ENCODE measurements around the gene CACNA1E.

Gene CACNA1E

DNA sequence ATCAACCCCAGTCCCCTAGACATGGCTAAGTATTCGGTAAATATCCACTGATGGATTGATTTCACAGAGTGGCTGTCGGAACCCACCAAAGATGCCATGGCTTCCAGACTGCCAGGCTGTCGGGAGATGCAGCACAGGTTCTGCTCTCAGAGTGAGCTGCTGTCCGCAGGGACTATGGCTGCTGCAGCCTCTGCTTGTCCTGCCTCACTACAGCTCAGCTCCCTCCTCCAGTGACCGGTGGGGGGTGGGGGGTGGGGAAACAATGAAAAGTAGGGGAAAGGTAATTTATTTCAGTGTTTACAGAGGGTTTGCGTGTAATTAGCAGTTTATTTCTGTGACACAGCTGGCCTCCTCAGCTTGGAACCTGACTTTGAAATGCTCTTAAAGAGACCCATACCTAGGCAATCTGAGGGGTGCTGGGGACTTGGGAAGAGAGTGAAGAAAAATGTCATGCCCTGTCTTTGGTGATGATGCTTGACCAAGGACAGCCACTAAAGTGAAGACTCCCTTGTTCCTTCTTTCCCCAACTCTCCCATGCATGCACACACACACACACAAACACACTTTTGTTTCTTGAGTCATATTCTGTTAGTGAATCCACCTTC is 109.0 kb downstream of the CACNA1E start:
- DNase-seq = no peak

DNA sequence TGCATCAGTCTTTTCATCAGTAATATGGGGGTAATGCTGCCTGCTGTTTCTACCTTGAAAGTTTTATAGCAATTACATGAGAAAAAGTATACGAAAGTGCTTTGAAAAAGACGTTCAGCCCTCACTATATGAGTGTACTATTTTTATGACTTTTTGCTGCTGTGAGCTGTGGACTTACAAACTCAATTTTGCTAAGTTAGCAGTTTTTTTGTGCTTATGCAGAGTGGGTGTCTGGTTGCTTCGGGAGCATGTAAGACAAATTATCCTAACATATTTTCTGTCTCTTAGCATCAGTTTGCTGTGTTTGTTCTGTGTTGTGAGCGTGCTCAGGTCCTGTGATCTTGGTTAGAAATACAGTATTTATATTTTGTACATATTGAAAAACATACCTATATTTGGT is 109.7 kb downstream of the CACNA1E start:
- no peak for DNase-seq

DNA sequence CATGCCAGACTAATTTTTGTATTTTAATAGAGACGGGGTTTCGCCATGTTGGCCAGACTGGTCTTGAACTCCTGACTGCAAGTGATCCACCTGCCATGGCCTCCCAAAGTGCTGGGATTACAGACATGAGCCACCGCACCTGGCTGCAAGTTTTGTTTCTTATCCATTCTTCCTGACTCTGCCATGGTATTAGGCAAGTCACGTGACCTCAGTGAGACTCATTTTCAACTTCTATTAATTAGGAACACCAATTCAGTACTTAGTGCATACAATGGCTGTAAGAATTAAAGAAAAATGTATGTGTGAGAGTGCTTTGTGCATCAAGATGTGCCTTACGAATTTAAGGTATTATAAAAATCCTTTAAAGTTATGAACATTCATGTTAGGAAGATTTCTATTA is 111.2 kb downstream of the CACNA1E start:
- DNase-seq = no peak

DNA sequence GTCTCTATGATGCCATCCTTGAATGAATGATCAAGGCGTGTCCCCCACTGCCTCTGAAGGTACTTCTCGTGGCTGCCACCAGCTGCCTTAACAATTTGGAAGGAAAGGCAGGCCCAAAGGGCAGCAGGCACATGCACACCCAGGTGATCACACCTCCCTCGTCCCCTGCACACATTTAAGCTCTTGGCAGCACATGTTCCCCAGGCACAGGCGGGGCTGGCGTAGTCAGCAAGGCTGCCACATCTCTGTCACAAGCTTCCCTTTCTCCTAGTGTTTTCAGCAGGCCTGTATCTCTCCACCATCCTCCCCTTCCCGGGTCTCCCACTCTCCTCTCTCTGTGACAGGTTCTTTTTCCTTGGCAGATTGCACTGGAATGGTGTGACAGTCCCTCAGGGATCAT is 111.9 kb downstream of the CACNA1E start:
- DNase-seq = no peak

DNA sequence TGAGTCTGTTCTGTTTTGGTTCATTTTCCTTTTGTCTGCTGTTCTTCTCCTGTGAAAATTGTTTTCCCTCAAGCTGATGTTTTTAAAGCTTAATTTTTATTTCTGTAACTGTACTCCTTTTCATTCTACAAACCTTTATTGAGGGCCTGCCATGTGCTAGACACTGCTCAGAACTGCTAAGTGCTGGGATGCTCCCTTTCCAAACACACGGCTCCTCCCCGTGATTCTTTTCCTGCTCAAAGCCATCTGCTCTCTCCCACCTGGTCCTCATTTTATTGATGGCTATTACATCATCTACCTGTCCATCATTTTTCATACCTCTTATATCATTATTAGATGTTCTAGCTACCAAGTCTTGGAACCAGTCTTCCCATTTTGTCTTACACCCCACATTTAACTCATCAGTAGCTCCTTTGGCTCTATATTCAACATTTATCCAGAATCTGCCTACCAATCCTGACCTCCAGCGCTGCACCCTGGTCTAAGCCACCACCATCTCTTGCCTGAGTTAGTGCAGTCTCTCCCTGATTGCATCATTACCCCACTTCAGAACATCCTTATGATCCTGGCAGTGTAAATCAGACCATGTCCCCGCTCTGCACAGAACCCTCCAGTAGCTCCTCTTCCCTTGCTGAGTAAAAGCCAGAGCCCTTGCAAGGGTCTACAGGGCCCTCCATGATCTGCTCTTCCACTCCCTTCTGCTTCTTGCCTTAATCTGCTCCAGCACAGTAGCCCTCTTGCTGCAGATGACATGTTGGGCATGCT is 118.1 kb downstream of the CACNA1E start:
- DNase-seq = no peak

DNA sequence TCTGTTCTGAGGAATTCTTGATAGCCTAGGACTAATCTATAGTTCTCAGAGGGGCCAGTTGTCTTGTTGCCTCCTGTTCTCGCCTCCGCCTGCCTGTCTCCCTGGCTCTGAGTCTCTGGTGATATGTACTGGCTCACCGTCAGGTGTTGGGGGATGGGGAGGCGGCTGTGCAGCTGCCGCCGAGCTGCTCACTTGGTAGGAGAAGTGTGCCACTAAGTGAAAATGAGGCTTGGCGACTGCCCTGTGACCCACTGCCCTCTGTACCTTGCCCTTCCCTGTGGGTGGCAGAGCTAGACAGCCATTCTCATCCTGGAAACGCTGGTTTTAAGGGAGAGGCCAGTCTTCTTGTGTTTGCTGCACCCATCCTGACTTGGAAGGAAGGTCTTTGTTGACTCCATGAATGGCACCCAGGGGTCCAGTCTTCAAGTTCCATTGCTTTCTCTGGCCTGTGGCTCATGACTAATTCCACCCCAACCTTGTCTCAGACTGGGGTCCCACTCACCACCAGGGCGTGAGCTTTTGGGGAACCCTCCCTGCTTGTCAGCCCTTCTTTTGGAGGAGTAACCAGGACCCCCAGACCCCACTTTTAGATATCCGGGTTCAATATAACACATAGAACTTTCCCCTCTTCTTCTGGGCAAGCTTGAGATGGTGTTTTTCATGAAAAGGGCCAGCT is 120.6 kb downstream of the CACNA1E start:
- DNase-seq = no peak

DNA sequence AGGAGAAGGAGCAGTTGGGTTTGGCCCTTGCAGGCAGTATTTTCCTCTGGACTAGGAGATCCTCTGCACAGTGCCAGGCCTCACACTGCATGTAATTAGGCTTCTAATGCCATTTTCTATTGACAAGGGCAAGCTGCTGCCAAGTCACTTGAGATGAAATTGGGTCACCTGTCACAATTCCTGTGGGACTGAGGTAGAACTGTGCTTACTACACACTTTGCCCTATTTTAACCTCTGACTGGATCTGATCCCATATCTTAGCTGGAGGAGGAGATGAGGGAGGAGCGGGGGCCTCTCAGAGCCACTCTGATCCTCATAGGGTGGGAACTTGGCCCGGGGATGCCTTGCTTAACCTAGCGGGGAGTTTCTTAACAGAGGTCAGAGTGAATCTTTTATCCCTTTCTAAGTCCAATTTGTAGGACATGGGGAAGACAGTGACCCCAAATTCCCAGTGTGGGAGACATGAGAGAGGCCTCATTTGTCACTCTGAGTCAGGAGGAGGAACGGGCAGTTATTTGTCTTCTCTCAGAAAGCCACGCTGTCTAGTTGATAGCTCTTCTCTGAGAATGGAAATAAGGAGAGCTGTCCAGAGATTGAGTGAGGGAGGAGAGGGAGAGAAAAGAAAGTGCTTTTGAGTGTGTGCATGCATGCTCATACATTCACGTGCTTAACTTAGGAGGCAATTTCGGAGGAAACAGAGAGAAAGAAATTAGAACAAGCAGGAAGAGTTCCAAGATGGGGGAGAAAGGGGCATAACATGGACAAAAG is 121.3 kb downstream of the CACNA1E start:
- DNase-seq = no peak

DNA sequence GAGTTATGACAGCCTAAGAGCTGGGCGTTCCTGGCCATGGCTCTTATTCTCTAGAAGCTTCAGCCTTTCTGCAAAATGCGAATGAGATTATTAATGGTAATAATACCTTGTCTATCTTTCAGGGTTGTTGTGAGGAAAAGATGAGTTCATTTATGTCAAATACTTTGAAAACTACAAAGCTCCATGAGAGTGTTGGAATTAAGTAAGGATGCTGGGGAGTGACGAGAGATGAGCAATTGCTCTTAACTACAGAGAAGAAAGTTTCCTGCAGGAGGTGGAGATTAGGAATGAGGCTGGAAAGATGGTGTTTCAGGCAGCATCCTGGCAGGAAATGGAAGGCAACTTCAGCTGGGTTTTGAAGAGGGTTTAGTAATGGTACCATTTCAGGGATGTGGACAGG is 124.2 kb downstream of the CACNA1E start:
- no peak for DNase-seq

DNA sequence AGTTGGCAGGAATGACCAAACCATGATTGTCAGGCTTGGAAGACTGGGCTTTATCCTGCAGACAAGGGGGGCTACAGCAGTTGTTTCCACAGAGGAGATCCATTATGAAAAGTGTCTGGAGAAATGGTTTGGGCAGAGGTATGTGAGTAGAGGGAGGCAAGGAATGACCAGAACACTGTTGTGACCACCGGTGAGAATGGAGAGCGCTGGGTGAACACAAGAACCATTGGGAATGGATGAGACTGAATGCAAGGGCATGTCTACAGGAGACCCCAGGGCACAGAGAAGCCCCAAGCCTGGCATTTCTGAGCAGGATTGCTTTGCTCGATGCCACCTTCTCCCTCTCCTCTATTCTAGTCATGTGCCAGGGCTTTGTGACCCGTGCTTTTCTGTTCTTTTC is 125.1 kb downstream of the CACNA1E start:
- DNase-seq = no peak

DNA sequence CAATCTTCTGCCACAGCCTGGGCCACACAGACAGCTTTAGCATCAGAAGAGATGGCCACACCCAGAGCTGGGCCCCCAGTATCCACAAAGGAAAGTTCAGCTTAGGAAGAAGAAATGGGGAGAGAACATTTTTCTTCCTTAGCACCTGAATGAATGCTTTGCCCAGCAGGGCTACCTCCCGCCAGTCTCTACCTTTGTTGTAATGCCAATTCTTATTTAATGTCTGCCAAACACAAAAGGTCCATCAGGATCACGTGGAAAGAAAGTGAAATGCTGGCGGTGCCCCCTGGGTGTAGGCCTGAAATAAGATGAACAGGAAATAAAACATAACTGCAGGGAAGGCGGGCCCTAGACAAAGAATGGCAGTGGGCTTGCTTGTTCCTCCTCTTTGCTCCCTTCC is 125.6 kb downstream of the CACNA1E start:
- no peak for DNase-seq

DNA sequence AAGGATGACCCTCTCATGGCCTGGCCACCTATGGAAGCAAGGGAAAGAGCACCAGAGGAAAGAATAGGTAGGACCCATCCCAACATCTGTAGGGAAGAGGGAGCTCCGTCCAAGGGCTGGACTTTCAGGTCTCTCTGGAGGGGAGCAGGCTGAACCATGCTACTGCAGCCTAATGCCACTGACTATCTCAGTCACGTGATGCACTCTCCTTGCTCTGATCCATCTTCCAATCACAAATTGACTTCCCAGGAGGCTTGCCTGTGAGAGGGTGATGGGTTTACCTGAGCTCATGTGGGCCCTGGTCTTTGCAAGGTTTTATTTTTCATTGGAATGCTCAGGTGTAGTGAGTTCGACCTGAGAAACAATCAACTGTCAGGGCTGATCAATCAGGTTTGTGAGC is 128.8 kb downstream of the CACNA1E start:
- no peak for DNase-seq

DNA sequence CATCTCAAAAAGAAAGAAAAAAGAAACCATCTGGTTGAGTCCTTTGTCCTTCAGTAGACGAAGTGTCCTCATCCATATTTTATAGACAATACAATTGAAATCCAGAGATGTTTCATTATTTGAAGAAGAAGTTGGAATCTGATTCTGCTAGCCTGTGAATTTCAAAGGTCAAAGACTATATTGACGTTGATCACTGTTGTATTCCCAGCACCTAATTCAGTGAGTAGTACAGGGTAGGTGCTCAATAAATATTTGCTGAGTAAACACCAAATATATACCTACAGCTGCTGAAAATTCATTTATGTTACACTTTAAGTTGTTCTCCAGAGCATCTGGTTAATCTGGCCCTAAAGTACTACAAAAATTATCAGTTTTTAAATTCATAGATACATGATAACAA is 135.2 kb downstream of the CACNA1E start:
- DNase-seq = no peak

DNA sequence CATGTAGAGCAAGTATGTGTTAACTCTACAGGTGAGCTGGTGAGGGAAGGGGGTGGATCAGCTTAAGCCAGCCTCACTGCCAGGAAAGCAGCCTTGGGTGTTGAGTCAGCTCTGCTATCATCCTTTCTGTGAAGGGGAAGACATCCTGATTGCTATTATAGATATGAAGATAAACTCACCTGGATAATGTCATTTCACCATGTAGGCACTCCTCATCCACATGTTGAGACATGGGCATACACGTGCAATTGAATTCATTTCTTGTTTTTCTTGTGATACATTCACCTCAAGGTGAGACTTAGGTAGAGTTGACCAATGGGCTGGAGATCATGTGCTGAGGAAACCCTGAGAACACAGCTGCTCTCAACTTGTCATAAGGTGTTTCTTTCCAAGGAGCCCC is 136.9 kb downstream of the CACNA1E start:
- DNase-seq = no peak

DNA sequence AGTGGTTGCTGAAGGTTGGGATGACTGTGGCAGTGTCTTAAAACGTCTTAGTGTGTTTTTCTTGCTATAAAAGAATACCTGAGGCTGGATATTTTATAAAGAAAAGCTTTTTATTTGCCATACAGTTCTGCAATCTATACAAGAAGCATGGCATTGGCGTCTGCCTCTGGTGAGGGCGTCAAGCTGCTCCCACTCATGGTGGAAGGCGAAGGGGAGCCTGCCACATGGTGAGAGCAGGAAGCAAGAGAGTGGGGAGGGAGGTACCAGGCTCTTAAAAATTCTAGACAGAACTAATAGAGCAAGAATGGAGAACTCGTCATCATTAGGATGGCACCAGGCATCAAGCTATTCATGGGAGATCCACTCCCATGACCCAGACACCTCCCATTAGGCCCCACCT is 140.5 kb downstream of the CACNA1E start:
- no peak for DNase-seq

DNA sequence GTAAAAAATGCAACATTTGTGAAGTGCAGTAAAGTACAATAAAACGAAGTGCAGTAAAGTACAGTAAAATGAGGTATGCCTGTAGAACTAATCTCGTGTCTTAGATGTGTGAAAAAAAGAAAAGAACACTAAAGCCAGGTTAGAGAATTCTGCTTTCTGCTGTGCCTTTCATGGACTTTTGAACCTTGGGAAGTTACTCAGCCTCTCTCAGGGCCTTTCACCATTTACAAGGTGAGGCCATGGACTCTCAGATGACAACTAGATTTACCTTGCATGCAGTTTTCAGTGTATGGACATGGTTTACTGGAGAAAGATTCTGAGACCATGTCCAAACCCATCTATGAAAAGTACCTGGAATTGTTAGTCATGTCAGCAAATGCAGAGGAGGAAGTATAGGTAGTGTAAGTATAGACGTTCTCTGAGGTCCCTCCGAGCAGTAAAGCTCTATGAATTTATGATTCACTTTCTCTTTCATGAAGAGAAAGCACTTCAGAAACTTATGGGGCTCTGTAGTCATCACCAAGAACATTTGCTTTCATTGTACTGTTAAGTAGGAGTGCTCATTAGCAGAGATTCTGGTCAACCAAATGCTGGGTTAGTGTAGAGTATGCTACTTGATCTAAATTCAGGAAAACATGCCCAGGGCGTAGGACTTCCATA is 143.1 kb downstream of the CACNA1E start:
- no peak for DNase-seq

DNA sequence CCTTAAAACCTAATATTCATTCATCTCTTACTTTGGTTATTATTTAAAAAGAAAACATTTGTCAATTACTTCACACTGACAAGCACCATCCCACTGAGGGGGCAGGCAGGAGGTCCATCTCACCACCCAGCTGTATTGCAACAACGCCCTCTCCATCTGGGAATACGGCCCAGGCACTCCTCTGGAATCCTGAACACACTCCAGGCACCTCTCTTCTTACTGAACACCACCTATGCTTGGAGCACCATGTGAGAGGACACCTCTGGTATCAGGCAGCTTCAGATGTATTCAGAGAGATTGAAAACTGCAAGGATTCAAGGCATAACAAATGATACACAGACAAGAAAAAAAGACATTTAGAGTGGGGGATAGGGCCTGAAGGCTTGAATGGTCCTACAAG is 147.1 kb downstream of the CACNA1E start:
- no peak for DNase-seq

DNA sequence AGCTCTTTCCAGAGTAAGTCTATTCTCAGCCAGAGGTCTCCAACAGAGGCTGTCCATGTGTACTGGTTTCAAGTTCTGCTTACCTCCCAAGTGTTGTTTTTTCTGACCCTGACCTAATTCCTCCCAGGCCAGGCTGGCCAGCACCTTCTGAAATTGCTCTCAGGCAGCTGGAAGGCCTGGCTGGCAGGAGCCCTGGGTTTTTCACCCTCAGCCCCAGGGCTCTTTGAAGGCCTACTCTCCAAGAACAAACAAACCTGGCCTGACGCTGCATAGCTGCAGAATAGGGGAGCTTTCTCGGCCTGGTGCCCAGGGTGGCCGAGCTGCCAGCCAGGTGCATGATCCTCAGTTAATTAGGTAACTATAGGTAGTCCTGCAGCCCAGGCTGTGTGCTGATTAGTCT is 147.5 kb downstream of the CACNA1E start:
- no peak for DNase-seq

DNA sequence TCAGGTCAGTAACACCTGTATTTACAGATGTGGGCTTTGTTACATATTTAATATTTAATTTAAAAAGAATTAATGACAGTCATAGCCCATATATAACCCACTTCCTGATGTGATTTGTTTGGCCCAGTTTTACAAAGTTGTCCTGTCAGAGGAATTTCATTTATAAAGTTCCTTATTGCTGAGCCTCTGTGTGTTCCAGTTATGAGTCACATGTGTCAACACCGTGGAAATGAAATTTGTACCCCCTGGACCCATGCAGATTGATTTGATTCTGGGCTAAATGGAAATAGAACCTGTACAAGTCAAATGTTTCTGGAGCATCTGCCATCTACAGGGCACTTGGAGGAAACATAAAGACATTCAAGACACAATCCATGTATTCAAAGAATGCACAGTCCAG is 149.2 kb downstream of the CACNA1E start:
- DNase-seq = no peak

DNA sequence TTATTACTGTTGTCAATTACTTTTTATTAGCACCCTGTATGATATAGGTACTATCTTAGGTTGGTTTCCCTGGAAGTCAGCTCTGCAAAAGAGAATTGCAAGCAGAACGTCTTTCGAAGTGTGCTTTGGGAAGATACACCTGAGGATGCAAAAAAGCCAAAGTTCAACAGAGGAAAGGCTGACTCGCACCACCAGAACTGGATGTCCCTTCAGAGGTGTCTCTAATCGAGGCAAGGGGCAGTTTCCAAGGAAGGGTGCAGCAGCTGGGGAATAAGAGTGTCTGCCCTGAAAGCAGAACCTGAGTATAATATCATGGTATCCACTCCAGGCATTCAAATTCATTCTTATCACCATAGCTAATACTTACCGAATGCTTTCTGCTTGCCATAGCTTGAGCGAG is 149.6 kb downstream of the CACNA1E start:
- DNase-seq = no peak

DNA sequence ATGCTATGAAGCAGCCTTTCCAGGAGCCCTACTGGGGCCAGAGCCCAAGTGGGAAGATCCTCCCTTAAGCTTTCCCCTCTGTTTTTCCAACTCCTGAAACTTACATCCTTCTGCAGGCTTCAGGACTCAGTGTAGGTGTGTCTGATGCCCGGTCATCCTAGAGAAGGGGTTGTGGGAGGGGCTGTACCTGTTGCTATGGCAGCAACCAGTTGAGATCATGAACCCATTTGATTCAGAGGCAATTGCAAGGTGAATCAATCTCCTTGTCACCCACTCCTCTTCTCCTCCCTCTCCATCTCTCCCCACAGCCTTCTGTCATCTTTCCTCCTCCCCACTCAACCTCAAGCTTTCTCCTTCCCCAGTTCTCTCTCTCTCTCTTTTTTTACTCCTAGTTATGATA is 151.8 kb downstream of the CACNA1E start:
- DNase-seq = no peak

DNA sequence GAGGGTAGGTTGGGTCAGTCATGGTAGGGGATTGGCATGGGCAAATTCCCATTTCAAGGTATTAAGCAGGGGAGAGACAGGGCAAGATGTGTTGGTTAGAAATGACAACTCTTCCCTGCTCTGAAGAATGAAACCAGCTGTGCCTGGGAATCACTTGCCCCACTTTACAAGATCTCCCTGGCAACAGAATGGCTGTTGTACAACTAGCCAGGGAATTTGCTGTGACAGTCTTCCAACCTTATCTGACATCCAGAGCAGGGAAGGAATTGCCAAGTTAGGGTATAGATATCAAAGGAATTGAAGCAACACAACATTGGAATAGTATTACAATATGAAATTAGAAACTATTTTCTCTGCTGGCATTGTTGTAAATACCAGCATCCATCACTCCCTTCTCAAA is 154.7 kb downstream of the CACNA1E start:
- no peak for DNase-seq

DNA sequence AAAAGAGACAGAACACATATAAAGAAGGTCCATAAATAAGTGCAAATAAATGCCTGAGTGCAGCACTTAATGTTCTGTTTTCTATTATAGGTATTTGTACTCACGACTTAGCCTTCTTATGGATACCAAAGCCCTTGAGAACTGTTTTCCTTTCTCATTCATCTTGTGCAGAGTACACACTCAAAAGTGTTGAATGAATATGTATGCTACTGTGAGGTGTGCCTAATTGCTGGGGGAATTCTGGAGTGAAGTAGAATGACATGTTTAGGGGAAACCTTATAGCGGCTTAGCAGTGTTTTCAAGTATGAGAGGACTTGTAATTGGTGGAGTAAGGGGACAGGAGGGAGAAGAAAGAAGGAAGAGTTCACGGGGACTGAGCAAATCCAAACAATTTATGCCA is 157.6 kb downstream of the CACNA1E start:
- no peak for DNase-seq

DNA sequence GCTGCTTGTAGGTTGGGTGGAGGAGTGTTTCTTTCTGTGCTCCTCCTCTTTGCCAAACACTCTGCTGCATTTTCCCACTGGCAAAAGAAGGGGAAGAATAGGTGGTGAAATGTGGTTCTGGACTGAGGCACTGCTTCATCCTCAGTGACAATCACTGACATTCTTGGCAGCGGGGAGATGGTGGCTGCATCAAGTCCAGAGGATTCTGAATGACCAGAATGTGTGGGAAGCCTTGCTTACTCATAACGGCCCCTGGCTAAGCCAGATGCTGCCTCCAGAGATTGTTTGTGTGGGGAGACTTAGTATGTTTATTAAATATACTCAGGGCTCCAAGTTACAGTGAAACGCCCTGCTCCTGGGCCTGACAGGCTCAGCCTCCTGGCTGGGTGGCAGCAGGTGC is 160.3 kb downstream of the CACNA1E start:
- DNase-seq = no peak

Data from CD4-positive, alpha-beta T cell treated with Interferon alpha-2 for 1 hour (primary cell).